HG03558 (cell line): ENCODE results near the gene MAT2A.
"Not testable (repeated sequence)": the region's sequence is repeated elsewhere in the genome, so short reads cannot be mapped to it uniquely, and the experiment has no call there.

Source experiments
- ATAC-seq: cut with Tn5 transposase; IDR thresholded peaks from one replicate; pipeline ENCODE4 v1.9.1; 2021; ENCODE audit warnings: moderate number of reproducible peaks; ENCODE audit not compliant: unreplicated experiment; ENCODE audit errors: extremely low read depth

MAT2A gene

DNA sequence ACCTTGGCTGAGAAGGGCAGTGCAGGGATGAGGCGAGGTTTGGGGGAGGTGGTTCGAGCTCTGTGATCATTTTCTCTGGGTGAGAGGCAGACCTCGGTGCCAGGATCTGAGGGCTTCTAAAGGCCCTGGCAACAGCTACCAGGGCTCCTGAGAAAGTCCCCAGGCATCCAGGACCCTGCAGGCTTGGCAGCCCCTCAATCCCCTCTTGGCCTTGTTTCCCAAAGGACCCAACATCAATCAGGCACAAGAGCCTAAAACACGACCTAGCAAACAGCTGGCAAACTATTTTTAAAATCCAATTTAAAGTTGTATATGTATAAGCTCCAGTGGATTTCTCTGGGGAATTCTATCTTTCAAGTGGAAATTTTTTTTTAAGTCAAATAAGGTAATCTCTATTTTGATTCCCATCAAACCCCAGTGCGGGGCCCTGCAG is 15.0 kb upstream of the MAT2A start:
- ATAC-seq, result no peak

- no peak for ATAC-seq
Observed at GRCh38 chr2:85524336-85524908, 14.5 kb upstream of the MAT2A start.

GRCh38 chr2:85525029-85525428 is 13.9 kb upstream of the MAT2A start:
- no peak for ATAC-seq

GRCh38 chr2:85525567-85525966 is 13.4 kb upstream of the MAT2A start:
- no peak for ATAC-seq

GRCh38 chr2:85527787-85528186 is 11.2 kb upstream of the MAT2A start:
- no peak for ATAC-seq

DNA sequence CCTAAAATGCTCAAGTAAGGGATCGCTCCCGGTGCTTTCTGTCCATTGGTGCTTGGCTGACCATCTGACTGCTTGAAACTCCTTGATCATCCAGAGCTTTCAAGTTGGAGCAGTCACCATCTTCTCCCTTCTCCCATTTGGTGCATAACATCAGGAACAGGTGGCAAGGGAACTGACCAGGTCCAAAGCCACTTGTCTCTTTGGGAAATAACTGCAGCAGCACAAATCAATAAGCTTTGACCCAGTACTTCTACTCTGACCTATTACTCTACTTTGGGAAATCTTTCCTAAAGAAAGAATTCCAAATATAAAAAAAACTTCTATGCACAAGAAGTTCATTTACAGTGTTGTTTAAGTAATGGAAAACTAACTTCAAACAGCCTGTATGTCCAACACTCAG is 10.6 kb upstream of the MAT2A start:
- no peak for ATAC-seq

GRCh38 chr2:85529809-85530208 is 9.2 kb upstream of the MAT2A start:
- ATAC-seq, result no peak

DNA sequence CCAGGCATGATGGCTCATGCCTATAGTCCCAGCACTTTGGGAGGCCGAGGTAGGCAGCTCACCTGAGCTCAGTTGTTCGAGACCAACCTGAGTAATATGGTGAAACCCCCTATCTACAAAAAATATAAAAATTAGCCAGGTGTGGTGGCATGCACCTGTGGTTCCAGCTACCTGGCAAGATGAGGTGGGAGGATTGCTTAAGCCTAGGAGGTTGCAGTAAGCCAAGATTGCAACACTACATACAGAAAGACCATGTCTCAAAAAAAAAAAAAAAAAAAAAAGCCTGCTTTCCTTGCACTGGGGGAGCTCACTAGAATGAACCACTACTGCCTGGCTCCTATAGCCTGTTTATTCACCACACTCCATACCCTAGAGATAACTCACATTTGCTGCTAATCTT is 7.4 kb upstream of the MAT2A start:
- no peak for ATAC-seq

DNA sequence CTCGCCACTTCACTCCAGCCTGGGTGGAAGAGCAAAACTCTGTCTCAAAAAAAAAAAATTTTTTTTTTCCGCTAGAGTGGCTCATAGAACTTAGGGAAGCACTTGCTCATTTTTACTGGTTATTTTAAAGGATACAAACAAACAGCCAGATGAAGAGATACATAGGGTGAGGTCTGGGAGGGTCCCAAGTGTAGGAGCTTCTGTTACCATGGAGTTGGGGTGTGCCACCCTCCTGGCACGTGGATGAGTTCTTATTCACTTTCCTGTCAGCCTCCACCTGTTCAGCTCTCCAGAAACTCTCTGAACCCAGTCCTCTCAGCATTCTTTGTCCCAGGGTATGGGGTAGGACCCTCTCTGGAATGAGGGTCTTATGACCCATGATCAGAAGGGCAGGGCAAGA is 4.9 kb upstream of the MAT2A start:
- ATAC-seq, result no peak

DNA sequence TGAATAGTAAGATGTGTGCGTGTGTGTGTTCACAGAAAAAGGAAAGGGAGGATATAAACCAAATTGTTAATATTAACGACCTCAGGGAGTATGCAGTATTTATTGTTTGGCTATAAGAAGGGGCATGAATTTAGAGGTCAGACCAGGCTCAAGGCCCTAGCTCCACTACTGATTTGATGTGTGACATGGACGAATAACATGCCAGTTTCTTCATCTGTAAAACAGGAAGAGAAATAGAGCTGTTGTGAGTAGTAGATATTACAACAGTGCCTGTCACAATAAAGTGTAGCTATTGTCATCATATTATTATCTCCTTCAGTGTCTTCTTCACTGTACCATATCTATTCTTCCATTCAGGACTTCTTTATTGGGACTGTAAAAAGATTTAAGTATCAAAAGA is 4.1 kb upstream of the MAT2A start:
- no peak for ATAC-seq

DNA sequence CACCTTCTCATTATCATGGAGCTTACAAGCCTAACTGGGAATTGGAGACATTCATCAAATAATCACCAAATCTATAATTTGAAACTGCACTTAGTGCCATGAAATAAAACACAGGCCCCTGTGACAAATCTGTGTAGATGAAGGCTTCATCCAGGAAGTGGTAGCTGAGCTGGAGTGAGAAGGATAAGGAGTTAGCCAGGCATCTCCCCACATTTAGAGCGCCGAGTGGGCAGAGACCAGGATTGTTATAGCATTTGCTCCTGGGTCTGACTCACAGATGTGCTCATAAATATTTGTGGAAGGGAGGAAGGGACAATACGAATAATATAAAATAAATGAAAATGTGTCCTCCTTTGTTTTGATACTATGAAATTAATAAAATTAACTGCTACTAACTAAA is 2.5 kb upstream of the MAT2A start:
- ATAC-seq, result no peak

DNA sequence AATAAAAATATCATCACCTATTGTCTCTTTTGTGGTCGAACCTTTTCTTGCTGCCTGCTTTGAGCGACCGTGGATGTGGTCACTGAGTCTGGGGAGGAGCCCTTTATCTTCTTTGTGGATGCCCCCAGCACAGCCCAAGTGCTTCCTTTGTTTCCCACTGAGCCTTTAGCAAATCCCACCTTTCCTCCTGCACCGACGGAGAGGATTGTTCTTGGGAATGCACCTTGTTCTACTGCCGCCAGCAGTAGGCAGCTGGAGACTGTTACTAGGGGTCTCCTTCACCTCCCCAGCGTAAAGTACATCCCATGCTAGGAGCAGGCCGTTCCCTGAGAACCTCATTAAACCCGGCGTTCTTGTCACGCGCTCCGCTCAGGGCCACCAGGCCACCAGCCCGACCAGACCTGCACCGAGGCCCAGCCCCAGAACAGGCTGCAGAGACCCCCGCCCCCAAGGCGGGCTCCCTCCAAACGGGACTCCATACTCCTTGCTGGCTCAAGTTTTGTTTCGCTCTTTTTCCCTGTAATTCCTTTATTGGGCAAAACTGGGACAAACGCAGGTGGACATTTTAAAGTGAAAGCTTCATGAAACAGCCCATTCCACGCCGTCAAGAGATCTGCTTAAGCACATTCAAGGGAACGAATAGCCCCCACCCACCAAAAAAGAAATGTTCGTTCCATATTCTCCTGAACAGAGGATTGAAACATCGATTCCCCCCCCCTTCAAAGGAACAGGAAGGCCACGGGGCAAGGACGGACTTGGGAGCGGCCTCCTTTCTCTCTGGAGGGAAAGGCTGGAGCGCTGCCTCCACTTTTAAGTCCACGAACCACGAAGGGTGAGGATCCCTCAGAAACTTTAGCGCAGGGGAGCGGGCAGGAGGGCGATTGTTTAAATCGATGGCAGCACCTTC is 1.1 kb upstream of the MAT2A start:
- ATAC-seq, result no peak

DNA sequence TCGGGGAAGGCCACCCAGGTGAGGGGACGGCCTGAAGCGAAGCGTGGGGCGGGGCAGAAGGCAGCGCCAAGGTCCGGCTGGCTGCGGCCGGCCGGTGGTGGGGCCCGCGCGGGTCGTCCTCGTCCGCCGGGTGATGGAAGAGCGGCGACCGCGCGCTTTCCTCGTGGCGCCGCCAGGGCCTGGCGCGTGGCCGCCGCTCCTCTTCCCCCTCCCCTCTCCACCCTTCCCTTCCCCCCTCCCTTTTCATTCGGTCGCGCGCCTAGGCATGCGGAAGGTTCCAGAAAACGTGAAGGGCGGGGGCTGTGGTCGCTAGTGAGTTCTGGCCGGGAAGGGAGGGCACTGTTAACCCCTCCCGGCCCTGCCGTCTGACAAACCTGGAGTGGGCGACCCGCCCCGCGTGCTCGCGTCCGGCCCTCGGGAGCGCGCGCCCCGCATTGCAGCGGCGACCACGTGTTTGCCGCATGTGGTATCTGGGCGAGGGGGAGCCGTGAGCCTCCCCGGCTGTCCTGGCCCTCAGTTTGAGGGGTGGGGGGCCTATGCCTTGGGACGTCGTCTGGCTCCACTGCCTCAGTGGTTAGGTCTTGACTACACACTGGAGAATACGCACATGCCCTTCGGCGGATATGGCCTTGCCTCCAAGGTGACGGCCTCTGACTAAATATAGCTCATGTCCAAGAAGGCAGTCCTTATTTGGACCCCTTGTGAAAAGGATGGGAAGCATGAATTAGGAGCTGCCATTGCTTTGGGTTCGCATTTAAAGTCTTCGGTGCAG is 579 bp downstream of the MAT2A start:
- no peak for ATAC-seq

- ATAC-seq, result no peak
Observed at GRCh38 chr2:85540133-85540648, 1.2 kb downstream of the MAT2A start.

GRCh38 chr2:85541262-85541661 is 2.3 kb downstream of the MAT2A start:
- ATAC-seq, result no peak

GRCh38 chr2:85541753-85542457 is 2.9 kb downstream of the MAT2A start:
- ATAC-seq, result no peak

GRCh38 chr2:85542777-85543176 is 3.8 kb downstream of the MAT2A start:
- no peak for ATAC-seq

DNA sequence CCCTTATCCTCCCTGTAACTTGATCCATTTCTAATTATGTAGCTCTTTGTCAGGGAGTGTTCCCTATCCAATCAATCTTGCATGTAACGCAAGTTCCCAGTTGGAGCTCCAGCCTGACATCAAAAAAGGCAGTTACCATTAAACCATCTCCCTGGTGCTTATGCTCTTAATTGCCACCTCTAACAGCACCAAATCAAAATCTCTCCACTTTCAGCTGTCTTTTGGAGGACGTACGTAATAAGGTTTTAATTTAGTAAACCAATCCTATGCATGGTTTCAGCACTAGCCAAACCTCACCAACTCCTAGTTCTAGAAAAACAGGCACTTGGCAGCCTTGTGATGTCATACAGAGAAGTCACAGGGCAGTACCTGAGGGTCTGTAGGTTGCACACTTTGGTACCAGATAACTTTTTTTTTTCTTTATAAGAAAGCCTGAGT is 5.3 kb downstream of the MAT2A start:
- not testable (repeated sequence) for ATAC-seq

DNA sequence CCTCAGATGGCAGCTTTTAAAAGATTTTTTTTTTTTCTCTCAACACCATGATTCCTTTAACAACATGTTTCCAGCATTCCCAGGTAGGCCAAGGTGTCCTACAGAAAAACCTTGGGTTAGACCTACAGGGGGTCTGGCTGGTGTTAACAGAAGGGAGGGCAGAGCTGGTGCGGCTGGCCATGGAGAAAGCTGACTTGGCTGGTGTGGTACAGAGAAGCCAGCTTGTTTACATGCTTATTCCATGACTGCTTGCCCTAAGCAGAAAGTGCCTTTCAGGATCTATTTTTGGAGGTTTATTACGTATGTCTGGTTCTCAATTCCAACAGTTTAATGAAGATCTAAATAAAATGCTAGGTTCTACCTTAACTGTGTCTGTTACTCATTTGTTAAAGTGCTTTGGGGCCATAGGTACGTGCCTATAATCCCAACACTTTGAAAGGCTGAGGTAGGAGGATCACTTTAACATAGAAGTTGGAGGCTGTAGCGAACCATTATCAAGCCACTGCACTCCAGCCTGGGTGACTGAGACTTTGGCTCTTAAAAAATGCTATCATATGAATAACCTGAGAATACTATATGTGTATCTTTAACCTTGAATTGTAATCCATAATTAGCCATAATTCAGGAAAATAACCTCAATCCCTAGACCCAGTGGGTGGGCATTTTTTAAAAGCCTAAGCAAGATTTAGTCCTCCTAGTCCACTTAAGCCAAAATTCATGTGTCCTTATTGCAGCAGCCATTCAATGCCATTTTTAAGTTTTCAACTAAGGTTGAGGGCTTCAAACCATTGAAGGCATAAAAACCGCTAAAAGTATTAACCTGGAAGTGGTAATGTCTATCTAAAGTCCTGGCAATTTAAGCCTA is 6.2 kb downstream of the MAT2A start:
- ATAC-seq, result not testable (repeated sequence)
